ENCODE results near the gene PROP1.

DNA sequence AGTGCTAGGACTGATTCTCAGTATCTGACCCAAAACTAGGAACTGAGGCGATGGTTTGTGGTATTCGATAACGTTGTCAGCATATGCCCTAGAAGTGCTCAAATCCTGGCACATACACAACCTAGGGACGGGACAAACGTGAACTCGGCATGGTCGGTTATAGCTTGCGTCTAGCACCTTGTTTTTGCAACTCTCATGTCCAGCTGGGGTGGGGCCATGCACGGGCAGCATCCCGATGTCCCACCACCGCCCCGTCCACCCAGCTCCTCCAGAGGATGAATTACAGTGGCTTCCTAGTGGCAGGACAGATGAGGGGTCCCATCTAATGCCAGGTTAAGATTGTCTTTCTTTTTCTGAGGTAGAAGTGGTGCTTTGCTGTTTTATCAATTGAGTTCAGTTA lies 31.6 kb downstream of the PROP1 start:
- TF ChIP-seq, protein P1, sequence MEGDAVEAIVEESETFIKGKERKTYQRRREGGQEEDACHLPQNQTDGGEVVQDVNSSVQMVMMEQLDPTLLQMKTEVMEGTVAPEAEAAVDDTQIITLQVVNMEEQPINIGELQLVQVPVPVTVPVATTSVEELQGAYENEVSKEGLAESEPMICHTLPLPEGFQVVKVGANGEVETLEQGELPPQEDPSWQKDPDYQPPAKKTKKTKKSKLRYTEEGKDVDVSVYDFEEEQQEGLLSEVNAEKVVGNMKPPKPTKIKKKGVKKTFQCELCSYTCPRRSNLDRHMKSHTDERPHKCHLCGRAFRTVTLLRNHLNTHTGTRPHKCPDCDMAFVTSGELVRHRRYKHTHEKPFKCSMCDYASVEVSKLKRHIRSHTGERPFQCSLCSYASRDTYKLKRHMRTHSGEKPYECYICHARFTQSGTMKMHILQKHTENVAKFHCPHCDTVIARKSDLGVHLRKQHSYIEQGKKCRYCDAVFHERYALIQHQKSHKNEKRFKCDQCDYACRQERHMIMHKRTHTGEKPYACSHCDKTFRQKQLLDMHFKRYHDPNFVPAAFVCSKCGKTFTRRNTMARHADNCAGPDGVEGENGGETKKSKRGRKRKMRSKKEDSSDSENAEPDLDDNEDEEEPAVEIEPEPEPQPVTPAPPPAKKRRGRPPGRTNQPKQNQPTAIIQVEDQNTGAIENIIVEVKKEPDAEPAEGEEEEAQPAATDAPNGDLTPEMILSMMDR (IDR thresholded peaks at IDR 0.05 in 4 of 5, conservative IDR thresholded peaks at IDR 0.05 in 1 of 5) = no peak
- TF ChIP-seq POLR2A (IDR thresholded peaks at IDR 0.05) = no peak
